Activated T-cell treated with anti-CD3 and anti-CD28 coated beads for 1 hour (primary cell): ENCODE data around the gene SFTPA2.
"Not testable (repeated sequence)": the region's sequence is repeated elsewhere in the genome, so short reads cannot be mapped to it uniquely, and the experiment has no call there.

ENCODE experiments used
- DNase-seq: peaks from one replicate; pipeline ENCODE4 v3.0.0-alpha.2; 2020; ENCODE audit warnings: low read depth

SFTPA2 gene

DNA sequence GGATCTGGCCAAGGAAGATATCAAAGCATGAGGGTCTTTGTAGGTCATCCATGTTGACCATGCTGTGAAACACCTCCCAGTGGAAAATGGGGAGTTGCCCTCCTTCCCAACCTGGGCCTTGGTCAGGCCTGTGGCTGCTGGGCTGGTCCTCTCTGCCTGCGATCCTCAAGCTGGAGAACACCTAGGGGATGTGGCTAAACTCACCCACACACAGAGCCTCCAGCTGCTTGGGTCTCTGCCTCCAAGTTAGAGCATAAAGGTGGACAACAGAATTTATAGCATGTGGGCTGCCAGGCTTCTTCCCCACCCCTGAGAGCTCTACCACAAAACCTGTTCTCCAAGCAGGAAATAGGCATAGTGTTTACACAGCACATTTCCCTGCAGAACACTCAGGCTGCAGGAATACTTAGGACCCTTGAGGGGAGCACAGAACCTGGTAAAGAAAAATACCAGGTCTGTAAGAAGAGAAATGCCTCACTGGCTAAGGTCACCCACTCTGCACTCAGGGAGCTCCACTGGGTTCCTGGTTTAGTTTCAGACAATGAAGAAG is at the start of gene SFTPA2:
Gene SFTPA2, minus strand, starts transcription at position 248 of the 550 bp plus-strand sequence. CDS start 924 bp downstream, outside the sequence.
- DNase-seq, result no peak

DNA sequence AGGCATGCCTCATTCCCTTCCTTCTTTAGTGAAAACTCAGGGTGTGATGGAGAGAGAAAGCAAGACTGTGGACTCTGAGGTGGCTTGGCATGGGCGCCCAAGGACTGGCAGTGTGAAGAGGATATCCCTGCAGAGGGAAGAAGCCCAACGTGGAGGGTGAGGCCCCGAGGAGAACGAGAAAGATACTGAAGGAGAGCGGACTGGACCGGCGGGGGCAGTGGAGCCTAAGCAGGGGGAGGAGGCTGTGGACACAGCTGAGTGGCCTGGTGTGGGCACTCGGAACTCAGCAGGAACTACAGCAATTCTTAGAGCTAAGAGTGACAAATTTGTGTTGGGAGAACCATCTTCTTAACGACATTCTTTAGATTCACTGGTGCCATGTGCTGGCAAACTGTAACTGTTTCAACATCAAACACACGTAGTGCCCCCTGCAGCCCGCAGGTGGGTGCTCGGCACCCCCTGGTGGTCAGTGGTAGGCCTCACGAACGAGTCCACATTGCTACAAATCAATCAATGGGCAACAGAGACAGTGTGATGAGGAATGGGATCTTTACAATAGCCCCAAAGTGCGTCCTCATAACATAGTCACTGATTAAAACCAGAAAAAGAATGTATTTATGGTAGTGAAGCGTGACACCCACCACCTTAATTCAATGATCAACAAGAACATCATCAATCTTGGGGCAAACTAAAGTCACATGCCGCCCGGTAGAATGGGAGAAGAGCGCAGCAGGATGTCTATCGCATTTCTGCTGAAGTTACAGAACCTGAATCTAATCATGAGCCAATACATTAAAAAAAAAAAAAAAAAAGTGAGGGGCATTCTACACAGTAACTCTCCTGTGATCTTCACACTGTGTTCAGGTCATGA is 48.5 kb upstream of the SFTPA2 start:
- DNase-seq, result peak; percentile 17

DNA sequence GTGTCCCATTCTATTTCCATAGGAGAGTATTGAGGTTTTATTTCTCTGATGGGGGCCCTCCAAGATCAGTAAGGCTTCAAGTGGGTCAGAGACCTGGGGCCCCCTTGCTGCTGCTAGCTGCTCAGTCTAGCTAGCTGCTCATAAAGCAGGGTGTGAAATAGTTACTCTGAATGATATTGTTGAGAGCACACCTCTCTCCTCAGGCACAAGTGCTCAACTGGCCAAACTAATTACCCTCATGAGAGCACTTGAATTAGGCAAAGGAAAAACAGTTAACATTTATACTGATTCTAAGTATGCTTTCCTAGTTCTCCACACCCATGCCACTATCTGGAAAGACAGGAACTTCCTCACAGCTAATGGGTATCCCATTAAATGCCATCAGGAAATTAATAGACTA is 45.1 kb upstream of the SFTPA2 start:
- no peak for DNase-seq

DNA sequence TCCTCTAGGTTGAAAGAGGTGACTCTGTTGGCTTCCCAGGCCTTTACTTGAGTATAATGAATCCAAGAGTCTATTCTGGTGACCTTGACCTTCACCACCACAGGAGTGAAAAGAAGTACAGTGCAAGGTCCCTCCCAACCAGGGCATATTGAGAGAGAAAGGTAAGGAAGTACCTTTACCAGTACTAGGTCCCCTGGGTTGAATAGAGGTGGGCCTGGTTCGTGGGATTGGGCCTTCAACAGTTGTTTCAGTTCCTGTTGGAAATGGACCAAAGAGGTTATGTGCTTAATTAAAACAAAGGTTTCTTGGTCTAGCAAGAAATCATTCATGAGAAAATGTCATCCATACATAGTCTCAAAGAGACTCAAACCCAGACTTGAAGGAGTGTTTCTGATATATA is 44.1 kb upstream of the SFTPA2 start:
- no peak for DNase-seq

DNA sequence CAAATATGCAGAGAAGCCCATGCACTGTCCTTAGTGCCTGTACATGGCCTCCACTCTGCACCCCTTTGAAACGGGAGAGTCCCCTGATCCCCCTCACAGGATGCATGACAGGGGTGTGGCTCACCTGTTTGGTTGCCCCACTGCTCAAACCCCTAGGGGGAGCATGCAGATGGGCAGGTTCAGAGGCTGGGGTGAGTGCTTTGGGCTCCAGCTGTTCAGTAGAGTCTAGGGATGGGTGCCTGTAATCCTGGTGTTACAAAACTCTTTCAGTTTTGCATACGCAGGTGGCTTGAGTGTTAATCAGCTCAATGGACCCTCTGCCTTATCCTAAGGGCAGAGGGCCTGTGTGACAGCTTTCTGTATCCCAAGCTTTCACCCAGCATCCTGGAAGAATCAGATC is 42.7 kb upstream of the SFTPA2 start:
- no peak for DNase-seq

DNA sequence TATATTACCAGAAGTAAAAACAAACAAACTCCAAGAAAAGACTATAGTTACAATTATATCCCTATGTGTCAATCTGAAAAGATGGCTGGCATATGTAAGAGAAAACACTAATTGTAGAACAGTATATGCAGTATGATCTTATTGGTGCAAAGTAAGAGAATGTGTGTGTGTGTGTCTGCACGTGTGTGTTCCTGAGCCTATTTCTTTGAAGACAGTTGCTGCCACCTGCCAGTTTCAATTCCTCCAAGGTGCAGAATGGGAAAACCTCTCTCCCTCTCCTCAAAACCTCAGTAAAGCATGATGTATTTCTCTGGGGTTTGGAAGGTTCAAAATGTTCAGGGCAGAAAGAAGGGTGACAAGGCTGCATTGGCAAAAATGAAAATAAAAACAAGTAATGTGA is 41.7 kb upstream of the SFTPA2 start:
- DNase-seq, result no peak

DNA sequence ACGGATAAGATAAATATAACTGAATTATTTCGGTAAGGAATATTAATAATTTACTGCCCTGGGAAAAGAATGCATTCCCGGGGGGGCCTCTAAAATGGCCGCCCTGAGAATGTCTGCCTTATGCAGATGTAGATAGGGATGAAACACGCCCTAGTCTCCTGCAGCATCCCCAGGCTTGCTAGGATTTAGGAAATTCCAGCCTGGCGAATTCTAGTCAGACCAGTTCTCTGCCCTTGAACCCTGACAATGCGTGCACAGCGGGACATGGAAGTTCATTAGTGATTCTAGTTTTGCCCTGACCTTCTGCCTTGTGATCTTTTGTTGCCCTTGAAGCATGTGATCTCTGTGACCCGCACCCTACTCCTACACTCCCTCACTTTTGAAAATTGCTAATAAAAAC is 39.4 kb upstream of the SFTPA2 start:
- DNase-seq, result not testable (repeated sequence)

DNA sequence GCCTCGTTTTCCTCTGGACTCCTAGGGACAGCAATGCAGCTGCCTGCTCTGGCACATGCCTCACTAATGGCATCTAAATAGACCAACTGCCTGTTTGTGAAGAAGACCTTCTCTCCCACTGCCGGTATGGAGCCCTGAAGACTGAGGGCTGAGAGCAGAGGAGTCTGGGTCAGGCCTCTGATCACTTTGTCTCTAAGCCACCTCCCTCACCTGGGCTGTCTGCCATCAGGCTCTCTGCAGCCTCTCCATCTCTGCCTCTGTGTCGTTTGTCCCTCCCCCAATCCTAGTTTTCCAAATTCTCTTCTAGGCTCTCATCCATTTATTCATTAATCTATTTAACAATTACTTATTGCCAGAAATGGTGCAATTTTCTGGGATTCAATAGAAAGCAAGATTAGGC is 35.3 kb upstream of the SFTPA2 start:
- DNase-seq, result no peak

DNA sequence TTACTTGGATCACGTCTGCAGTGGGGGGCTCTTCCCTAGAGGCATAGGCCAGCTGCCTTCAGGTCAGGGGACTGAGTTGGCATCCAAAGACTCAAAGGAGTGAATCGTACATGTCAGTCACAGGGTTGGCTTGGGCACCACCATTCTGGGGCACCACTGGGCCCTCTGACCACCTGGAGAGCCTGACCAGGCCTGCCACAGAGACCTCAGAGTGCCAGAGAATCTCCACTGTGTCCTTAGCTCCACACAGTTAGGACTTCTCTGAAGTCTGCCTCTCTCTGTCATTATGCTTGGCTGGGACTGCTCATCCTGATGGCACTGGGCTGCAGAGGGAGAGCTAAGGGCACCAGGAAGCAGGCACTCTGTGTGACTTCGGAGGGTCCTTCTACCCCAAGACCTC is 34.4 kb upstream of the SFTPA2 start:
- not testable (repeated sequence) for DNase-seq

DNA sequence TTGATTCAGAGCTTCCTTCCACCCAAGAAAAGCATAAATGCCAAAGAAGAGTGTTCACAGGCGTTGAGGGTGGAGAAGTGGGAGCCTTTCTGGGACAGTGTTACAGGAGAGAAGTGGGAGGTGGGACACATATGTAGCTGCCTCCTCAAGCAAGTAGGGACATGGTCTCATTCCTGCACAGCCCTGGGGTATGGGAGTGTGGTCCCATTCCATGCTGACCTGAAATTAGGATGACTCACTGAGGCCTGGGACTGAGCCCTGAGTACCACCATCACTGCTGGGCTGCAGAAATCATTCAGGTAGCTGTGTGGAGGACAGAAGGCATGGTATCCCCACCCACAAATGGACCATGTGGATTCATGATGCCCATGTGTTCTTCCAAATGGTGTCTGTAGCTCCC is 33.2 kb upstream of the SFTPA2 start:
- DNase-seq, result no peak

DNA sequence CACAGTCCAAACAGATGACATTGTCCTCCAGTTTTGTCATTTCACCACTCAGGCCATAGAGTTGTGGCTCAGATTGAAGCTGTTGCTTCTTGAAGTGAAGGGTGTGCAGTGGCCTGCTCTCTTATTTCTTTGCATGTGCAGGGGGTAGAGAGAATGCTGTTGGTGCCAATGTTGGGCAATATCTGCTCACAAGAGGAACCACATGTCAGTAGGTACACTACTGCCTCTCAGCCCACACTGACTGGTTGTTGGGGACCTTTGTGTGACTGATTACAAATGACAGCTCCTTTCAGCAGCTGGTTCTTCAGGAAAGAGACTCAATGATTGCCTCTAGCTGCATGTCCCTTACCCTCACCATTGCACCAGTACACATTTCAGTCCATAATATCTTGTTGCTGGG is 28.6 kb upstream of the SFTPA2 start:
- no peak for DNase-seq

DNA sequence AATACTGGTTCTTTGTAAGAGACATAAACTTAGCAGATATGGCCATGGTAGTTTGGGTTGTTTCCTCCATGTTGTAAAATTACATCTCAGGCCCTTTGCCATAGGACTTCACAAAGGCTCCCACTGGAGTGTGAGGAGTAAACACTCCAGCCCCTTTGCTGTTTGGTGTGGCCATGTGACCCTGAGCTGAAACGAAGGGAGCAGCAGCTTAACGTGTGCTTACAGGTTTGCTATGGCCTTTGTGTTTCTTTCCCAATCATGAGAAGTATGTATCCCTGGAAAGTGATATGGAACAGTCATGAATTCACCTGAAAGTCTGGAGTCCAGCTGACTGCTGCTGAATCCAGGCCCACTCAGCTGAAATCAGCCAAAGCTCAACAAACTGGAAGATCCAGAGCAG is 26.7 kb upstream of the SFTPA2 start:
- no peak for DNase-seq

DNA sequence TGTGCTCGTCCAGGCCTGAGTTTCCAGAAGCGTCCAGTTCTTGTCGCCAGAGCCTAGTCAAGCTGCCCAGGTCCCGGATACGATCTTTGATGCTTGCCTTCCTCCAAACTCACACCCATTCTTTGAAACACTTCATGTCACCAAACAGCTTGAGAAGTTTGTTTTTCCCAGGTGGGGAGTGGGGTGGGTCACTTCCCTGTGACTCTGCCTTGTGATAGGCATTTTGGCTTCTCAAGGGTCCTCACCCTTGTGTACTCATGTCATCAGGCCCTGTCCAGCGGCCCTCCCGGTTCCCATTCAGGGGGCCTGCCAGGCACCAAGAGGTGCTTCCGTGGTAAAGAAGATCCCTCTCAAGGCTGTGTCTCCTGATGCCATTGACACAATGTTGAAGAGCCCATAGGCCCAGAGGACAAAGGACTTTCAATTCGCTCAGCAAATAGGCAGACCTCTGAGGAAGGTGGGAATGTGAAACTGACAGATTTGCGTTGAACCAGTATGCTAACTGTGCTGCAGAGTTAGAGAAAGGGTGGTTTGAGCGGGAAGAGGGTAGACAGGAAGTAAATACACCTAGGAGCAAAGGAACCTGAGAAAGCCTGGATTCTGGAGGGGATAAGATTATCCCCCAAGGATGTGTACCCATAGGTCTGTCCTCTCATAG is 25.8 kb upstream of the SFTPA2 start:
- no peak for DNase-seq

DNA sequence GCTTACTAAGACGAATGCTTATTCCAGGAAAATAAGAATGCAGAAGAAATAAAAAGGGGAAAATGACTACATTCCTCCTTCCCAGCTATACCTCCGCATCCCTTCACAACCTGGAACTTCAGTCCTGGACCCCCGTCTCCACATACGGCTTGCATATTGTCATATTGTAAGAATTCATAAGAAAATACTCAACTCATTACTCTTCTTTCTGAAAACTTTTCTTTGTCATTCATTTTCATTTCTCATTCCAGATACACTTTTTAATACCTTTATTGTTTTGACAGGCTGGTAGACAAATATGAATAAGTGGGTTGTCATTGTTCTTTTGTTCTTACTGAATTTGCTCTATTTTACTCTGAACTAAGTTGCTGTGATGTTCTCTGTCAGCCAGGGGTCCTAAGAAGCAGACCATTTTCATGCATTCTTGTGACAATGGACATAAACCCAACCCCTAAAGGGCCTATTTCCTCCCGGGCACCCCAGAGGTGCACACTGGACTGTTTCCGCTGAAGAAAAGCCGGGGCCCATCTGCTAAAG is 23.3 kb upstream of the SFTPA2 start:
- no peak for DNase-seq

DNA sequence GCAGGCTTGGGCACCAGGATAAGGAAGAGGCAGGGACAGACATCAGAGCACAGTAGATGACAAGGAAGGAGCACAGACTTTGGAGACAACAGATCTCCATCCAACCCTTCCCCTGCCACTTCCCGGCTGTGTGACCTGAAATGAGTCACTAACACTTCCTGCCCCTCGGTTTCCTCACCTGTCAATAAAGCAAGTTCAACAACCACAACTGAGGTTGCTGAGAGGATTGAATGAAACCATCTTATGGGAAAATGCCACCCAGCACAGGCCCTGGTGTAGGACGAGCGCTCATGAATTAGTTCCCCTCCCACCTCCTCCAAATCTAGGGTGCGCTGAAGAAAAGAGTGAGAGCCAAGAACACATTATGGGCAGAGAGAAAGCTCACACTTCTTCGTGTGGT is 22.7 kb upstream of the SFTPA2 start:
- not testable (repeated sequence) for DNase-seq

DNA sequence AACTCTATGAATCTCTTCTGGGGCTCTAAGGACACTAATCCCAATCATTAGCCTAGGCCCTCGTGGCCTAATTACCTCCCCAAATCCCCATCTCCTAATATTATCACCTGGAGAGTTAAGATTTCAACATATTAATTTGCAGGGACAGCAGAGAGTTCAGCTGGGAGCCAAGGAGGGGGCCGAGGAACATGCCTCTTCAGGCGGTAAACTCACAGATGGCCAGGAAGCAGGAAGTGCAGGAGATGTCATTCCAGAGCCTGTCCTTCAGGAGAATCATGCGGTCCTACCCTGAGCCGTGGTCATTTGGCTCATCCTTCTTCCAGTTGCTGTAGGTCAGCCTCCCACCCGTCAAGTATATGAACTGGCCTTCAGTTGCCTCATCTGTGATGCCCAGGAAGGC is 21.9 kb upstream of the SFTPA2 start:
- no peak for DNase-seq

DNA sequence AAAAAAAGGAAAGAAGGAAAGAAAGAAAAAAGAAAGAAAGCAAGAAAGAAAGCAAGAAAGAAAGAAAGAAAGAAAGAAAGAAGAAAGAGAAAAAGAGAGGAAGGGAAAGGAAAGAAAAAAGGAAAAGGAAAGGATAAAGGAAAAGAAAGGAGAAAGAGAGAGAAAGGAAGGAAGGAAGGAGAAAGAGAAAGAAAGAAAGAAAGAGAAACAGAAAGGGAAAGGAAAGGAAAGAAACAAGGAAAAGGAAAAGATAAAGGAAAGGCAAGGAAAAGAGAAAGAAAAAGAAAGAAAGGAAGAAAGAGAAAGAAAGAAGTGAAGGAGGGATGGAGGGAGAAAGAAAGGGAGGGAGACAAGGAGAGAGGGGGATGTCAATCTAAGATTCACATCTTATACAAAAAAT is 20.8 kb upstream of the SFTPA2 start:
- DNase-seq, result no peak

DNA sequence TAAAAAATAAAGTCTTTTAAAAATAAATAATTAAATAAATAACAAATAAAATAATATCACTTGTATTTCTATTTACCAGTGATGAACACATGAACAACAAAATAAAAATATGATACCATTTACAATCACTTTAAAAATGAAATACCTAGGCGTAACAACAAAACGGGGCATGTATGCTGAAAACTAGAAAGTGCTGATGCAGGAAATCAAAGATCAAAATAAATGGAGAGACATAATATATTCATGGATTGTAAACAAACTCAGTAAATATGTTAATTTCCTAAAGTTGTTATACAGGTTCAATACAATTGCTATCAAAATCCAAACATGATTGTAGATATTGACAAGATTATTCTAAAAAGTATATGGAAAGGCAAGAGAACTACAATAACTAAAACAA is 19.2 kb upstream of the SFTPA2 start:
- DNase-seq, result no peak

DNA sequence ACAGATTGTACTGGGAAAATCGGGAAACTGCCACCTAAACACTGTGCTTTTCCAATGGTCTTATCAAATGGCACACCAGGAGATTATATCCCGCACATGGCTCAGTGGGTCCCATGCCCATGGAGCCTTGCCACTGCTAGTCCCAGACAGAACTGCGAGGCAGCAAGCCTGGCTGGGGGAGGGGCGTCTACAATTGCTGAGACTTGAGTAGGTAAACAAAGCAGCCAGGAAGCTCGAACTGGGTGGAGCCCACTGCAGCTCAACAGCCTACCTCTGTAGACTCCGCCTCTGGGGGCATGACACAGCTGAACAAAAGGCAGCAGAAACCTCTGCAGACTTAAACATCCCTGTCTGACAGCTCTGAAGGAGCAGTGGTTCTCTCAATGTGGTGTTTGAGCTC is 10.4 kb upstream of the SFTPA2 start:
- not testable (repeated sequence) for DNase-seq

DNA sequence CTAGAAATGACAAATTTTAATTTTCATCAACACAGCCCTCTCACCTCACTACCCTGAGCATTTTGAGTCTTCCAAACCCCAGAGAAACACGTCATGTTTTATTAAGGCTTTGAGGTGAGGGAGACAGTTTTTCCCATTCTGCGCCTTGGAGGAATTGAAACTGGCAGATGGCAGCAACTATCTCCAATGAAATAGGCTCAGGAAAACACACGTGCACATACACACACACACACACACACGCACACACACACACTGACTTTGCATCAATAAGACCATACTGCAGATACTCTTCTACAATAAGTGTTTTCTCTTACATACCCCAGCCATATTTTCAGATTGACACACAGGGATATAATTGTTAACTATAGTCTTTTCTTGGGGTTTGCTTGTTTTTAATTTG is 3.2 kb upstream of the SFTPA2 start:
- no peak for DNase-seq

DNA sequence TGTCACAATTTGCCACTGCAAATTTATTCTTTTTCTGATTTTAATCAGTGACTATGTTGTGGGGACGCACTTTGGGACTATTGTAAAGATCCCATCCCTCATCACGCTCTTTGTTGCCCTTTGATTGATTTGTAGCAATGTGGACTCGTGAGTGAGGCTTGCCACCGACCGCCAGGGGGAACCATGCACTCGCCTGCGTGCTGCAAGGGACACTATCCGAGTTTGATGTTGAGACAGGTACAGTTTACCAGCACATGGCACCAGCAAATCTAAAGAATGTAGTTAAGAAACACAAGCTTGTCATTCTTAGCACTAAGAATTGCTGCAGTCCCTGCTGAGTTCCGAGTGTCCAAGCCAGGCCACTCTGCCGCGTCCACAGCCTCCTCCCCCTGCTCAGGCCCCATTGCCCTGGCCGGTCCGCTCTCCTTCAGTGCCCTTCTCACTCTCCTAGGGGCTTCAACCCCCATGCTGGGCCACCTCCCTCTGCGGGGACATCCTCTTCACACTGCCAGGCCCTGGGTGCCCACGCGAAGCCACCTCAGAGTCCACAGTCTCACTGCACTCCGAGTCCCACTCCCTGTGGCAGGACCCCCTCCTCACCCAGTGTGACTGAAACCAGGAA is 2.0 kb upstream of the SFTPA2 start:
- DNase-seq, result peak; percentile 49

DNA sequence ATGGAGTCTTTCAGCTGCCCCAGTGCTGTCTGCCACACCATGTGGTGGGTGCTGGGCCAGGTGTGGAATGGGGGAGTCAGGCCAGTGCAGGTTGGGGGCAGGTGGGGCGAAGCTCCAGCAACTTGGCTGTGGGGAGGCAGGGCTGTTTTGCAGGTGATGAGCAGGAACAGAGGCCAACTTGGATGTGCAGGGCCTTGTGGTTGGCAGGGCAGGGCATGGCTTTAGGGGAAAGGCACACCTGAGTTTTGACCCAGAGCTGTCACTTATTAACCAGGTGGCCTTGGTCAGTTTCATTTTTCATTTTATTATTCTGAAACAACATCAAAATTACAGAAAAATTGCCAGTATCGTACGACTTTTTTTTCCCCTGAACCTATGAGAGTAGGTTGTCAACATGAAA is 1.1 kb upstream of the SFTPA2 start:
- DNase-seq, result no peak

DNA sequence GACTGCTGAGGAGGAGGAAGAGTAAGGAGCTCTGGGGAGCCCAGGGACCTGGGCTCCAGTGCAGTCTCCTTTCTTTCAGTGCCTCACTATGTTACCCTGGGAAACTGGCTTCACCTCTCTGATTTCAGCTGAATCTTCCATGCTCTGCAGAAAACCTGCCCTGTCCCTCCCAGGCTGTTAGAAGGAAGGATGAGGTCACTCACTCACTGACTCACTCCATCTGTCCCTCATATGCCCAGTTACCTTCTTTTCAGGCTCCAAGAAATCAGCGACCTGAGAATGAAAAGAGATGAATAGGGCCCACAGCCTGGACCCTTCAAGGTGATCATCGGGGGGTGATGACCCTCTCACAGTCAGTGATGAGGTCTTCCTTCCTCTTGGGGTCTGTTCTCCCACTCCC is 481 bp downstream of the SFTPA2 start:
- no peak for DNase-seq
